Kidney epithelial cell (primary cell): ENCODE results near the gene NCKAP5. TPM values are rescaled to one million over a fixed set of nuclear protein-coding genes. Genes with fewer than 3 reads are reported as not detected.

Experiments used
- DNase-seq: peaks from one replicate; pipeline ENCODE4 v3.0.0-alpha.2; 2010; ENCODE audit warnings: low read depth
- H3K27me3 ChIP-seq: 2 replicates; pipeline ENCODE4 v1.6.0; 2011; ENCODE audit warnings: low read length; ENCODE audit not compliant: control insufficient read depth, insufficient read depth
- H3K36me3 ChIP-seq: 2 replicates; pipeline ENCODE4 v1.5.1; 2011; ENCODE audit warnings: low read length; ENCODE audit not compliant: control insufficient read depth, insufficient read depth
- H3K4me3 ChIP-seq: 2 replicates; pipeline ENCODE4 v1.5.1; 2011; ENCODE audit warnings: low read depth, mild to moderate bottlenecking, control low read depth, low read length
- total RNA-seq: library from RNA; depleted of rRNA; stranded (reverse); fragments of >200 nt; gene quantifications from 2 replicates; pipeline ENCODE4 v1.2.3, GENCODE V29; 2015
- TF ChIP-seq, protein P1 (sequence below): IDR thresholded peaks from 2 replicates; pipeline ENCODE4 v1.5.1; 2011; ENCODE audit warnings: mild to moderate bottlenecking, moderate library complexity, low read length, control low read depth, inconsistent platforms; ENCODE audit not compliant: insufficient read depth, poor library complexity, severe bottlenecking

Gene NCKAP5
- total RNA-seq, 1 donor from 2014 or later, result 0.33 TPM

DNA sequence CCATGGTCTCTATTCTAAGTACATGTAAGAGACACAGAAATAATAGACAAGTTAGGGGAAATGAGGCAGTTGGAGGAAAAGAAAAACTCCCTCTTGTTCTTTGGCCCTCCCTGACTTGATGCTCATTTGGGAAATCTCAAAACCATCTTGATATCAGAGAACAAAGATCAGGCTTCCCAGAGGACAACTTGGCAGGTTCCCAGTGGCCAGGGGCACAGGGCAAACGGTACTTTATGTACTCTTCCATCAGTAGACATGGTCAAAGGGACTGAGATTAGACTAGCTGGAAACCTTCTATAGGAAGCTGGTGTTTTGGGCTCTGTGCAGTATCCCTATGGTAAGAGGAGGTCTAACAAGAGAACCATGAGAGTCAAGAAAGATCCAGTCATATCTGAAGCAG, 56.6 kb downstream of the NCKAP5 start:
- Histone ChIP-seq H3K36me3 (no peaks in the 10 kb centered on the region), H3K27me3 (no peaks in the 10 kb centered on the region), H3K4me3 (no peak overlapping the region)
- no peak for DNase-seq
- TF ChIP-seq, protein P1, sequence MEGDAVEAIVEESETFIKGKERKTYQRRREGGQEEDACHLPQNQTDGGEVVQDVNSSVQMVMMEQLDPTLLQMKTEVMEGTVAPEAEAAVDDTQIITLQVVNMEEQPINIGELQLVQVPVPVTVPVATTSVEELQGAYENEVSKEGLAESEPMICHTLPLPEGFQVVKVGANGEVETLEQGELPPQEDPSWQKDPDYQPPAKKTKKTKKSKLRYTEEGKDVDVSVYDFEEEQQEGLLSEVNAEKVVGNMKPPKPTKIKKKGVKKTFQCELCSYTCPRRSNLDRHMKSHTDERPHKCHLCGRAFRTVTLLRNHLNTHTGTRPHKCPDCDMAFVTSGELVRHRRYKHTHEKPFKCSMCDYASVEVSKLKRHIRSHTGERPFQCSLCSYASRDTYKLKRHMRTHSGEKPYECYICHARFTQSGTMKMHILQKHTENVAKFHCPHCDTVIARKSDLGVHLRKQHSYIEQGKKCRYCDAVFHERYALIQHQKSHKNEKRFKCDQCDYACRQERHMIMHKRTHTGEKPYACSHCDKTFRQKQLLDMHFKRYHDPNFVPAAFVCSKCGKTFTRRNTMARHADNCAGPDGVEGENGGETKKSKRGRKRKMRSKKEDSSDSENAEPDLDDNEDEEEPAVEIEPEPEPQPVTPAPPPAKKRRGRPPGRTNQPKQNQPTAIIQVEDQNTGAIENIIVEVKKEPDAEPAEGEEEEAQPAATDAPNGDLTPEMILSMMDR, result no peak

DNA sequence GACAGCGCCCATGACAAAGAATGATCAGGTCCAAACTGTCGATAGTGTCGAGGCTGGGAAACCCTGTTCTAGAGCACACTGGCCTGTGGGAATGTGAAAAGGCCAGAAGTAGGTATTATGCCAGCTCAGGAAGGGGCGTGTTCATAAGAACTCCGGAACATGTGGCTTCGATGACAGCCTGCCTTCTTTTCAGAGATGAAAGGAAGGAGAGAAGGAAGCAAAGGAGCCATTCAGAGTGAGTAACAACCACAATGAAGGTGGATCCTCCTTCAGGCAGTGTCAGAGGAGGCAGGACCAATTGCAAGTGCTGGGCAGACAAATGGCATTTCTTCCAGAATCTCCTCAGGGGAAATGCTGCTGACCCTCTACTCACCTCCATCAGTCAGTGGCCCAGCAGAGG, 58.5 kb downstream of the NCKAP5 start:
- TF ChIP-seq, protein P1, result no peak
- Histone ChIP-seq H3K4me3 (no peak overlapping the region), H3K36me3 (no peaks in the 10 kb centered on the region), H3K27me3 (no peaks in the 10 kb centered on the region)
- no peak for DNase-seq

DNA sequence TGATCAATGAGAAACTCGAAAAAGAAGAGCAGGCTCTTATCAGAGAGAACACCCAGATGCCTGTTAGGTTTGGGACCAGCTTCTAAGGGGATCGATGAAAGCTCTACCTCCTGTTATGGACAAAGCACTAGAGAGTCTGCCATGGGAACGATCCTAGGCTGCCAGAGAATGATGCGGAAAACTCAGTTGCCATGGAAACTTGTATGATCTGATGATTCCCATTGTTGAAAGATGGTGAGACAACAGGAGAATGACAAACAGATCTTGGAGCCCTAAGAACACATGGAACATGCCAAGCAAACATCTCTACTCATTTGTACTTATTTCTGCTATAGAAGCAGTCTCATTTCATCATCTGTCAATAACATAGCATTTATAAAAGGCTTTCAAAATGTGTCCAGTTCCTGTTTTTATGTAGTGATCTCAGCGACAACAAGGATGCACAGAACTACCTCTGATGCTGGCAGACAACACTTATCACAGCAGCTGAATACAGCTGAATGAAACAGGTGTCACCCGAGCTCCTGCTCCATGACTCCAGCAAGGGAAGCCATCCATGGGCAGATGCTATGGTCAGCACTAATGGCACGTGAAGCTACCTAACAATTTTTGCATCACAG, 59.6 kb downstream of the NCKAP5 start:
- Histone ChIP-seq H3K27me3 (no peaks in the 10 kb centered on the region), H3K4me3 (no peak overlapping the region), H3K36me3 (no peaks in the 10 kb centered on the region)
- TF ChIP-seq, protein P1, result no peak
- no peak for DNase-seq

DNA sequence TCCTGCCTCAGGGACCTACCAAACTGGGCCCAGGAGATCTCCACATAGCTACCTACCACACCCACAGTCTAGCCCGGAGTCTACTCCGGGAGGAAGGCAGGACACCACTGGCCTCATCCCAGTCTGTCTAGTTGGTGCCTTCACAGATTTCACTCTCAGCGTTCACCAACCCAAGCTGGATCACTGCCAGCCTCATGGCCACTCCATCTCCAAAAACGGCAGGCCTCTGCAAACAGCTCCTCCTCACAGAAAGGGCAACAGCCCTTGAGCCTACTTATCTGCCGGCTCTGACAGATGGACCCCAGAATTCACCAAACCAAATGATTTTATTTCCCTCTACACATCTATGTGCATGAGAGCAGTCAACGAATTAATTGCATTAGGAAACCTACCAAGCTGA, 61.3 kb downstream of the NCKAP5 start:
- no peak for DNase-seq
- TF ChIP-seq, protein P1, result no peak
- Histone ChIP-seq H3K4me3 (no peak overlapping the region), H3K36me3 (no peaks in the 10 kb centered on the region), H3K27me3 (no peaks in the 10 kb centered on the region)

DNA sequence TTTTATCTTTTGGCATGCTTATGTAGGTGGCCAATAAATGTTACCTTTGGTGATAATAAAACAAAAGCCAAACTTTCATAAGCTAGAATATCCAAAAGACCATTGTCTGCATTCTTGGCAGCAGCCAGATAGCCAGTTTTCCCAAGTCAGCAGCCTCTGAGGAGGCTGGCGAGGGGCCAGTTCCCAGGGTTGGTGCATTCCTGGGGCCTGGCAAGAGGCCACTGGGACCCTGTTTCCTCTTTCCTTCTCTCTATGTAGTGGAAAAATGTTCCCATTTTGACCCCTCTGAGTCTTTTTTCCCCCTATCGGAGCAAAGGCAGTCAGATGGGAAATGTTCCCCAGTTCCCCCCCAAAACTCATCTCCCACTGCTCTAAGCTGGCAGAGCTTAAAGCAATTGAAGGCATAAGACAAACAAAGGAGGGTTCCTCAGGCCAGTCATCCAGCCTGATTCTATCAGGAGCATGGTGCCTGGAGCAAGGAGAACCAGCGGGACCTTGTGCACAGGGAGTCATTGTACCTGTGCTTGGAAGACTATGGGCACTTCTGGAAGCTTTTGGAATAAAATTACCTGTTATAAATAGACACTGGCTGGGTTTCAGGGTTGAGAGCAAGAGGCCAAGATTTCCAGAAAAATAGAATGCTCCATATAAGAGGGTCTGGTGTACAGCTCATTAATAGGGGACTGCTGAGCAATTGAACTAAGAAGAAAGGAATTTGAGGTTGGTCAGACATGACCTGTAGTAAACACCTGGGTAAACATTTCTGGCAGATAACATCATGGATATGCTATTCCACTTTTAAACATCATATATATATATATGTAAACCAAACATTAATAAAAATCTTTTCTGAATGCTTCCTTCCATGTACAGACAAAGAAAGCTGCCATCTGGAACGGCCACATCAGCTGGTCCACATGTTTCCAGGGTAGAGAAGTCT, 63.4 kb downstream of the NCKAP5 start:
- TF ChIP-seq, protein P1, result no peak
- no peak for DNase-seq
- Histone ChIP-seq H3K27me3 (no peaks in the 10 kb centered on the region), H3K4me3 (no peak overlapping the region), H3K36me3 (no peaks in the 10 kb centered on the region)
